Ishikawa (cell line): ENCODE results near the gene NAPA.

Source experiments
- CEBPB ChIP-seq: IDR thresholded peaks from 2 replicates; pipeline ENCODE4 v1.6.1; 2012
- CREB1 ChIP-seq: IDR thresholded peaks from 2 replicates; pipeline ENCODE4 v1.6.1; 2012; ENCODE audit warnings: low read depth
- EGR1 ChIP-seq: IDR thresholded peaks from 2 replicates; pipeline ENCODE4 v1.6.1; 2012
- EP300 ChIP-seq: IDR thresholded peaks from 2 replicates; pipeline ENCODE4 v1.6.1; 2012; ENCODE audit warnings: borderline replicate concordance
- FOXM1 ChIP-seq: IDR thresholded peaks from 2 replicates; pipeline ENCODE4 v1.6.1; 2012; ENCODE audit warnings: low read depth, borderline replicate concordance
- MAX ChIP-seq: IDR thresholded peaks from 2 replicates; pipeline ENCODE4 v1.6.1; 2012
- NFIC ChIP-seq: IDR thresholded peaks from 2 replicates; pipeline ENCODE4 v1.6.1; 2012
- RAD21 ChIP-seq: IDR thresholded peaks from 2 replicates; pipeline ENCODE4 v1.6.1; 2012; ENCODE audit warnings: low read depth
- TAF1 ChIP-seq: IDR thresholded peaks from 2 replicates; pipeline ENCODE4 v1.6.1; 2012; ENCODE audit warnings: low read depth, mild to moderate bottlenecking
- TCF12 ChIP-seq: IDR thresholded peaks from 2 replicates; pipeline ENCODE4 v1.6.1; 2012; ENCODE audit warnings: low read depth
- TEAD4 ChIP-seq: IDR thresholded peaks from 2 replicates; pipeline ENCODE4 v1.6.1; 2012
- YY1 ChIP-seq: IDR thresholded peaks from 2 replicates; pipeline ENCODE4 v1.6.1; 2012; ENCODE audit warnings: low read depth
- ZBTB7A ChIP-seq: IDR thresholded peaks from 2 replicates; pipeline ENCODE4 v1.6.1; 2012; ENCODE audit warnings: low read depth
- TF ChIP-seq, protein P1 (sequence below): IDR thresholded peaks from 2 replicates; pipeline ENCODE4 v1.6.1; 2012; ENCODE audit warnings: low read depth, mild to moderate bottlenecking
- TF ChIP-seq, protein P2 (sequence below): IDR thresholded peaks from 2 replicates; pipeline ENCODE4 v1.6.1; 2012

NAPA gene

GRCh38 chr19:47483200-47483599 is 31.7 kb downstream of the NAPA start:
- TF ChIP-seq TEAD4, result no peak
- no peak for TF ChIP-seq EP300
- TF ChIP-seq NFIC, result no peak
- TF ChIP-seq, protein P1, sequence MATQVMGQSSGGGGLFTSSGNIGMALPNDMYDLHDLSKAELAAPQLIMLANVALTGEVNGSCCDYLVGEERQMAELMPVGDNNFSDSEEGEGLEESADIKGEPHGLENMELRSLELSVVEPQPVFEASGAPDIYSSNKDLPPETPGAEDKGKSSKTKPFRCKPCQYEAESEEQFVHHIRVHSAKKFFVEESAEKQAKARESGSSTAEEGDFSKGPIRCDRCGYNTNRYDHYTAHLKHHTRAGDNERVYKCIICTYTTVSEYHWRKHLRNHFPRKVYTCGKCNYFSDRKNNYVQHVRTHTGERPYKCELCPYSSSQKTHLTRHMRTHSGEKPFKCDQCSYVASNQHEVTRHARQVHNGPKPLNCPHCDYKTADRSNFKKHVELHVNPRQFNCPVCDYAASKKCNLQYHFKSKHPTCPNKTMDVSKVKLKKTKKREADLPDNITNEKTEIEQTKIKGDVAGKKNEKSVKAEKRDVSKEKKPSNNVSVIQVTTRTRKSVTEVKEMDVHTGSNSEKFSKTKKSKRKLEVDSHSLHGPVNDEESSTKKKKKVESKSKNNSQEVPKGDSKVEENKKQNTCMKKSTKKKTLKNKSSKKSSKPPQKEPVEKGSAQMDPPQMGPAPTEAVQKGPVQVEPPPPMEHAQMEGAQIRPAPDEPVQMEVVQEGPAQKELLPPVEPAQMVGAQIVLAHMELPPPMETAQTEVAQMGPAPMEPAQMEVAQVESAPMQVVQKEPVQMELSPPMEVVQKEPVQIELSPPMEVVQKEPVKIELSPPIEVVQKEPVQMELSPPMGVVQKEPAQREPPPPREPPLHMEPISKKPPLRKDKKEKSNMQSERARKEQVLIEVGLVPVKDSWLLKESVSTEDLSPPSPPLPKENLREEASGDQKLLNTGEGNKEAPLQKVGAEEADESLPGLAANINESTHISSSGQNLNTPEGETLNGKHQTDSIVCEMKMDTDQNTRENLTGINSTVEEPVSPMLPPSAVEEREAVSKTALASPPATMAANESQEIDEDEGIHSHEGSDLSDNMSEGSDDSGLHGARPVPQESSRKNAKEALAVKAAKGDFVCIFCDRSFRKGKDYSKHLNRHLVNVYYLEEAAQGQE, result no peak

DNA sequence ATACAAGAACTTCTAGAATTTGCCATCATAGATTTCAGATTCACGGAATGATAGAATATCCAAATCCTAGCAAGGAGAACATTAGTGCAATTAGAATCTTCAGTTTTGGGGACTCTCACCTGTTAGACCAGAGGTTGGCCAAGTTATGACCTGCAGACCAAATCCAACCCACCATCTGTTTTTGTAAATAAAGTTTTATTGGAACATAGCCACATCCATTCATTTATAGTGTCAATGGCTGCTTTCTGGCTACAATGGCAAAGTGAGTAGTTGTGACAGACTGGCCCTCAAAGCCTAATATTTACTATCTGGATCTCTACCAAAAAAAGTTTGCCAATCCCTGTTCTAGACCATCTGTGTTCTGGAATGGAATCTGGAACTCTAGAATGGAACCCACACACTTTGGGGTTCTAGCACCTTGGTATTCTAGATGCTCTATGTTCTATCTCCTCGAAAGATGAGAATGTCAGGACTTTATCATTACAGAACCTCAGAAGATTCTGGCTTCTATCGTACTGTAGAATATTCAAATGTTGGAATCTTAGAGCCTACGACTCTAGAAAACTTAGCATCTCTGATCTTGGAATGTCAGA is 33.3 kb downstream of the NAPA start:
- TF ChIP-seq, protein P1, result no peak
- TF ChIP-seq, protein P2, sequence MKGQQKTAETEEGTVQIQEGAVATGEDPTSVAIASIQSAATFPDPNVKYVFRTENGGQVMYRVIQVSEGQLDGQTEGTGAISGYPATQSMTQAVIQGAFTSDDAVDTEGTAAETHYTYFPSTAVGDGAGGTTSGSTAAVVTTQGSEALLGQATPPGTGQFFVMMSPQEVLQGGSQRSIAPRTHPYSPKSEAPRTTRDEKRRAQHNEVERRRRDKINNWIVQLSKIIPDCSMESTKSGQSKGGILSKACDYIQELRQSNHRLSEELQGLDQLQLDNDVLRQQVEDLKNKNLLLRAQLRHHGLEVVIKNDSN, result no peak
- no peak for TF ChIP-seq ZBTB7A
- TF ChIP-seq FOXM1, result no peak
- no peak for TF ChIP-seq YY1
- TF ChIP-seq EGR1, result no peak

DNA sequence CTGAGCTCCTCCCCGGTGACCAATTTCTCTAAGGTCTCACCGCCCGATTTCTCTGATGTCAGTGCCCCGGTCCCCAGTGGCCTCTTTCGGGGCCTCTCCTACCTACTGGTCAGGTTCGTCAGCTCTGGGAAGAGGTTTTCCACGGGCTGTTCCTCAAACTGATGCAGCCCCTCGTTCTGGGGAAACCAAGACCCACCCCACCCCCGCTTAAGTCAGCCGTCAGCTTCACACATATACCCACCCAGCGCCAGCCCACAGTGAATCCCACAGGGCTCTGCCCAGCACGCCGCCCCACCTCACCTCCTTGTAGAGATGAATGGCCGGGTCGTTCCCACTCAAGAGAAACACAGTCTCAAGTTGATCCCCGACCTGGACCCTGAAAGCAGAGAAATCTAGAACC is 34.2 kb downstream of the NAPA start:
- TF ChIP-seq FOXM1 (no peak), YY1 (no peak), ZBTB7A (no peak), MAX (no peak), TEAD4 (no peak), RAD21 (no peak), NFIC (no peak), EGR1 (no peak)
- TF ChIP-seq, protein P1, result no peak
- TF ChIP-seq, protein P2, result no peak

- TF ChIP-seq MAX, result peak; percentile 97
- TF ChIP-seq, protein P2, result peak; percentile 72
- TF ChIP-seq EGR1, result no peak
- no peak for TF ChIP-seq ZBTB7A
Observed at GRCh38 chr19:47479701-47480503, 35.0 kb downstream of the NAPA start.

GRCh38 chr19:47476438-47476972 is 38.4 kb downstream of the NAPA start:
- no peak for TF ChIP-seq EGR1
- TF ChIP-seq CREB1, result no peak
- TF ChIP-seq, protein P2, result no peak
- TF ChIP-seq TCF12, result no peak
- TF ChIP-seq NFIC, result no peak
- no peak for TF ChIP-seq RAD21
- TF ChIP-seq, protein P1, result no peak
- no peak for TF ChIP-seq ZBTB7A
- no peak for TF ChIP-seq CEBPB
- no peak for TF ChIP-seq FOXM1
- no peak for TF ChIP-seq TAF1
- TF ChIP-seq YY1, result no peak
- TF ChIP-seq EP300, result no peak
- no peak for TF ChIP-seq TEAD4
- no peak for TF ChIP-seq MAX
